Muscle layer of colon (tissue), 2 donors: ENCODE results near the gene PKDCC.

ENCODE experiments used
- H3K27ac ChIP-seq: one replicate; pipeline ENCODE4 v1.7.0; 2013; ENCODE audit warnings: low read depth, mild to moderate bottlenecking, low read length, moderate library complexity
- H3K27me3 ChIP-seq, 2 donors: one replicate each; pipeline ENCODE4 v1.7.0; 2013; ENCODE audit warnings: low read length in 2 of 2, mild to moderate bottlenecking in 2 of 2; ENCODE audit not compliant: insufficient read depth in 2 of 2, control insufficient read depth in 1 of 2
- H3K36me3 ChIP-seq: one replicate; pipeline ENCODE4 v1.7.0; 2013; ENCODE audit warnings: mild to moderate bottlenecking, low read length; ENCODE audit not compliant: insufficient read depth
- H3K4me1 ChIP-seq: one replicate; pipeline ENCODE4 v1.7.0; 2013; ENCODE audit warnings: mild to moderate bottlenecking, low read length; ENCODE audit not compliant: insufficient read depth
- H3K4me3 ChIP-seq, 2 donors: one replicate each; pipeline ENCODE4 v1.7.0; 2013; ENCODE audit warnings: low read length in 2 of 2, low read depth in 1 of 2, mild to moderate bottlenecking in 1 of 2, moderate library complexity in 1 of 2
- H3K9ac ChIP-seq: one replicate; pipeline ENCODE4 v1.7.0; 2013; ENCODE audit warnings: low read length
- H3K9me3 ChIP-seq: one replicate; pipeline ENCODE4 v1.7.0; 2013; ENCODE audit warnings: mild to moderate bottlenecking, low read length
- donor health status: abdominal sarcoma.
- donor health status: Adenocarcinoma of cecum.

PKDCC gene

DNA sequence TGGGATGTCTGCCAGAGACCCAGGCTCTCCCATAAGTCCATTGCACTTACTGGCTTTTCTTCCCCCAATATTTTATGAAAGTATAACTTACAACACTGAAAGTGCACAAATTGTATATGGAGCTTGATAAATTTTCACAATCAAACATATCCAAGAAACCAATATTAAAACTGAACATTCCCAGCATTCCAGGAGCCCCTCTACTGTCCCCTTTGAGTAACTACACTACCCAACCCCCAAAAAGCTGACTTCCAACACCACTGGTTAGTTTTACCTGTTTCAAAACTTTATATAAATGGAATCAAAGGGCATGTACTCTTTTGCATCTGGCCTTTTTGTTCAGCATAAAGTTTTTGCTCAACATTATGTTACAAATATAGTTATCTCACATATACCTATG lies 35.2 kb upstream of the PKDCC start:
- H3K27ac ChIP-seq = no peak overlapping the region
- no peaks in the 10 kb centered on the region for H3K9me3 ChIP-seq
- no peak overlapping the region for H3K4me3 ChIP-seq
- no peaks in the 10 kb centered on the region for H3K36me3 ChIP-seq
- no peaks in the 10 kb centered on the region for H3K4me1 ChIP-seq
- no peaks in the 10 kb centered on the region for H3K27me3 ChIP-seq
- no peak overlapping the region for H3K9ac ChIP-seq

DNA sequence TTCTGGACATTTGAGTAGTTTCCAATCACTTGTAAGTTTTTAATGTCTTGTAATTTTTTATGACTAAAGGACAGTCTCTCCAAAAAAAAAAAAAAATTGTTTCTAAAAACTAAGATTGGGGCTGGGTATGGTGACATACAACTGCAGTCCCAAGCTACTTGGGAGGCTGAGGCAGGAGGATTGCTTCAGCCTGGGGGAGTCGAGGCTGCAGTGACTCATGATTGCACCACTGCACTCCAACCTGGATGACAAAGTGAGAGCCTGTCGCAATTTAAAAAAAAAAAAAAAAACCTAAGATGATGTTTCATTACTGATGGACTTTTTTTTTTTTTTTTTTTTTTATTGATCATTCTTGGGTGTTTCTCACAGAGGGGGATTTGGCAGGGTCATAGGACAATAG lies 34.4 kb upstream of the PKDCC start:
- Histone ChIP-seq H3K4me3 (no peak overlapping the region), H3K27me3 (no peaks in the 10 kb centered on the region), H3K9ac (no peak overlapping the region), H3K9me3 (no peaks in the 10 kb centered on the region), H3K27ac (no peak overlapping the region), H3K4me1 (no peaks in the 10 kb centered on the region), H3K36me3 (no peaks in the 10 kb centered on the region)

DNA sequence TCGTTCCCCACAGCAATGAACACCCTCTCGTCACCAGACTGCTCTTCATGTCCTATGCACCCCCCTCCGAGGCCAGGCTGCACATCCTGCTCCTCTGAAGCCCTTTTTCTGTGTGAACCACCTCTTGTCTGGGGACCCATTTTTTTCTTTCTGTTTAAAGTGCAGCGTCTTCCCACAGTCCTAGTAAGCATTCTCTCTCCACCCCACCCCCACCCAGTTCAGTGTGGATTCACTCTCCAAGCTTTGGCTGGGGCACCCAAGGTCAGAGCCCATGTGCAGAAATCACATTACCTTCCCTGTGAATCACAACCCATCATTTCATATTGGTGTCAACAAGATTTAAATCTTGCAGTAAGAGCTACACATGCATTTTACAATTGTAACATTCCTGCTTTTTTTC lies 26.4 kb upstream of the PKDCC start:
- no peak overlapping the region for H3K9ac ChIP-seq
- H3K36me3 ChIP-seq = no peaks in the 10 kb centered on the region
- H3K4me1 ChIP-seq = peaks cover 14% of the 10 kb centered on the region
- H3K9me3 ChIP-seq = no peaks in the 10 kb centered on the region
- H3K27ac ChIP-seq = no peak overlapping the region
- H3K27me3 ChIP-seq = no peaks in the 10 kb centered on the region
- no peak overlapping the region for H3K4me3 ChIP-seq

DNA sequence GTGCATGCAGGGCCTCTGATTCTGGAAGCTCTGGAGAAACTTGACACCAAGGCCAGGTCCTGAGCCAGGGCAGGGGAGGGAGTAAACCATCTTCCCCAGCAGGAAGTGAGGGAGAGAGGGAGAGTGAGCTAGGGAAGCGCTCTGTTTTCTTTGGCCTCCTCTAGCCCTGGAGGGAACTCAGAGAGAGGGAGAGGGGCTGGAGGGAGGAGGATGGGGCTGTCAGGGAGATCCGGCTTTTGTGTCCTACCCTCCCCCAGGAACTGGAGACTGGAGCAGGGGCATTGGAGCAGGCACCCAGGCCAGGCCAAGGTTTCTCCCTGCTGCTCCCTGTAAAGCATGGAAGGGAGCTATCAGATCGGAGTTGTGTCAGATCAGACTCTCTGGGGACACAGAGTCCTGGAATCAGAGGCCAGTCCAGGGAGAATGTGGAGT lies 22.7 kb upstream of the PKDCC start:
- no peak overlapping the region for H3K9ac ChIP-seq
- no peaks in the 10 kb centered on the region for H3K27me3 ChIP-seq
- H3K27ac ChIP-seq = no peak overlapping the region
- peaks cover 14% of the 10 kb centered on the region for H3K4me1 ChIP-seq
- H3K9me3 ChIP-seq = no peaks in the 10 kb centered on the region
- H3K36me3 ChIP-seq = no peaks in the 10 kb centered on the region
- no peak overlapping the region for H3K4me3 ChIP-seq

DNA sequence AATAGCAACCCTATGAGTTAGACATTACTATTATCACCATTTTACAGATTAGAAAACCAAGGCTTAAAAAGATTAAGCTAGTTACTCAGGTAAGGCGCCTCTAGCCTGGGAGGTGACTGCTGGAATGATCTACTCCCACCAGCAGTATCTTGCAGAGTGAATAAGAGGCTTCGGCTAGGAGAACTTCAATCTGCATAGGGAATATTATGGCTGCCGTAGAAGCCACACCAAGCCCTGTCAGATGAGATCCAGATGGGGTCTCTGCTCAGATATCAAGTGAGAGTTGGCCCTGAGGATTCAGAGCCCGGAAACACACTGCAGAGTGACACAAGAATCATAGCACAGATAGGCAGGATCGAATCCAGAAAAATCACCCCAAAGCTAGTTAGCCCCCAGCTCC lies 21.5 kb upstream of the PKDCC start:
- no peak overlapping the region for H3K4me3 ChIP-seq
- no peak overlapping the region for H3K27ac ChIP-seq
- H3K4me1 ChIP-seq = peaks cover 10% of the 10 kb centered on the region
- H3K9me3 ChIP-seq = no peaks in the 10 kb centered on the region
- H3K9ac ChIP-seq = no peak overlapping the region
- no peaks in the 10 kb centered on the region for H3K27me3 ChIP-seq
- no peaks in the 10 kb centered on the region for H3K36me3 ChIP-seq

DNA sequence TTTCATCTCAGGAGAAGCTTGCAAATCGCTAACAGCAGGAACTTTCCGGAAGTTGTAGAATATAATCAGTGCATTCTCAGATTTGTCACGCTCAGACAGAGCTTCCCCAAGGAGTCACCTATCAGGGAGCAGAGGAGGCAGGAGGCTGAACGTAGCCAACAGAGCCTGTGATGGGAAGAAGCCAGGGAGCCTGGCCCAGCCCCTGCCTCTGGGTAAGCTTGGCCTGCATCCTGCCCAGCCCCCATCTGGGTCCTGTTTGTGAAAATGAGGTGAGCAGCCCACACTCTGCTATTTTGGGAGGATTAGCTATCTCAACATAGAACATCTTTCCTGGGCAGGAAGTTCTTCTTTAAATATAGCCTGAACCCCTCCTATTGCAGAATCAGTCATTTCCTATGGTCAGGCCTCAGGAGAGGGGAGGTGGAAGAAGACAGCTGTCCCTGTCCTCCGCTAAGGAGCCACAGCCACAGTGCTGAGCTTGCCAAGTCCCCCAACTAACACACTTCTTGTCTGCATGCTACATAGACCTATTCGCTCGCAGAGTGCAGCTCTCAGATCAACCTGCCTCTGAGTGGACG lies 19.2 kb upstream of the PKDCC start:
- Histone ChIP-seq H3K9ac (no peak overlapping the region), H3K36me3 (no peaks in the 10 kb centered on the region), H3K27me3 (no peaks in the 10 kb centered on the region), H3K4me1 (peaks cover 5% of the 10 kb centered on the region), H3K9me3 (no peaks in the 10 kb centered on the region), H3K27ac (no peak overlapping the region), H3K4me3 (no peak overlapping the region)

DNA sequence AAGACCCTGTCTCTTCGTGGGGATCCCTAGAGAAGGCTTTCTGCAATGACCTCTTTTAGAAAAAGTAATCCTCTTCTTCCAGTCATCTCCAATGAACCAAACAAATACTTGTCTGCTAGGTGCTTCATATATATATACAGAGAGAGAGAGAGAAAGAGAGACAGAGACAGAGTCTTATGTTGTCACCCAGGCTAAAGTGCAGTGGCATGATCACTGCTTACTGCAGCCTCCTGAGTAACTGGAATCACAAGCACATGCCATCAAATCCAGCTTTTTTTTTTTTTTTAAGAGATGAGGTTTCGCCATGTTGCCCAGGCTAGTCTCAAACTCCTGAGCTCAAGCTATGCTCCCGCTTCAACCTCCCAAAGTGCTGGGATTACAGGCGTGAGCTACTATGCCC lies 18.6 kb upstream of the PKDCC start:
- H3K27ac ChIP-seq = no peak overlapping the region
- peaks cover 5% of the 10 kb centered on the region for H3K4me1 ChIP-seq

DNA sequence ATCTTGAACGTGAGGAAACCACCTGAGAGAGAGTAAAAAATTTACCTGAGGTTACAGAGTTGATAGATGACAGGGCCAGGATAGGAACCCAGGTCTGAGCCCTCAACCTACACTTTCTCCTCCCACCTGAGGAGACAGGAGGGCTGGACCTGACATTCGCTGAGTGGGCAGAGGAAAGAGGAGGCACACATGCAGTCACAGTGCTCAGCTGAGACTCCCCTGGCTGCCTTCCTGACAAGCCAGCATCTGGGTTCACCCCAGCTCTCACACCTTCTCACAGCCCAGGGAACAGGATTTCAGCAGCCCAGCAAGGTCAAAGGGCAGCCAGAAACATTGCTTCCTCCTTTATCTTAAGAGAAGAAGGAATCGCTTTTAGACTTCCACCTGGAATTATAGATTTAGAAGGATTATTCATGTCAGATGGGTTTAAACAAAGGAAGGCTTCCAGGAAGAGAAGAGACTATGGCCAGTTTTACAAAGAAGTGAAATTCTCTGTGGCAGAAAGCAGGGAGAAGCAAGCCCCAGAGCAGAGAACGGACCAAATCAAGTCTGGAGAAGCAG lies 18.1 kb upstream of the PKDCC start:
- Histone ChIP-seq H3K9ac (no peak overlapping the region), H3K9me3 (no peaks in the 10 kb centered on the region), H3K27me3 (no peaks in the 10 kb centered on the region), H3K4me1 (peaks cover 4% of the 10 kb centered on the region), H3K27ac (no peak overlapping the region), H3K36me3 (no peaks in the 10 kb centered on the region), H3K4me3 (no peak overlapping the region)

More for the DNA sequence above, 18.6 kb upstream of the PKDCC start:
- Histone ChIP-seq H3K27me3 (no peaks in the 10 kb centered on the region), H3K36me3 (no peaks in the 10 kb centered on the region), H3K9me3 (no peaks in the 10 kb centered on the region), H3K4me3 (no peak overlapping the region), H3K9ac (no peak overlapping the region)

DNA sequence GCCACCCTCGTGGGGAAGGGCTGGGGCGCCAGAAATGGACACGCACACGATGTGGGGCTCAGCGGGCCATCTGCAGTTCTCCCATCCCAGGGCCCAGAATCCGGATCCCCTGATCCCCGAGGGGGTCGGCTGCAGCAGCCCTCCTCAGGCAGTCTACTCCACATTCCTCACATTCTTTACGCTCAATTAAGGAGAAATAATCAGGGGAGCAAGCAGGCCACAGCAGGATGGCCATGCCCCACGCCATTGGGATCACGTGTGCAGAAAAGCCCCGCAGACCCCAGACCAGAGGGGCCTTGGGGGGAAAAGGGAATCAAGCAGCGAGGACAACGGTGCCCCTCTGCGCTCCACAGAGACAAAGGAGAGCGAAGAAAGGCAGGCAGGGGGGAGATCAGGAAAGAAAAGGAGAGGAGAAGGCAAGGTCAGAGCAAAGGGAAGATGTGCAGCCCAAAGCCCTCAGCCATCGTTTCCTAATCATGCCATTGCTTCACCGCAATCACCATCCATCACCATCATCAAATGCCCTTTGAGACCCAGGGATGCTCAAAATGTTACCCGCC lies 17.5 kb upstream of the PKDCC start:
- no peaks in the 10 kb centered on the region for H3K4me1 ChIP-seq

DNA sequence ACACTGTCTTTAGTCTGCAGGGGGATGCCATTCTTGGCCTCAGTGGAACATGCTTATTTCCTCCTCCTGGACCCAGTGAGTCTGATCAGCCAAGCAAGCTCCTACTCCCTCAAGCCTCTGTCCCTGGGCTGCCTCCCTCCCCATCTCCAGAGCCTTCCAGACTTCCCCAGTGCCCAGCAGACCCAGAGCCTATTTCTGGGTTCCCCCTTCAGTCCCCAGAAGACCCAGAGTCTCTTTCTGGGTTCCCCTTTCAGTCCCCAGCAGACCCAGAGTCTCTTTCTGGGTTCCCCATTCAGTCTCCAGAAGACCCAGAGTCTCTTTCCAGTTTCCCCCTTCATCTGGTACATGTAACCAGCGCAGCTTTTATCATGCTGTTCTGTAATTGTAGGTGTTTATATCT lies 17.0 kb upstream of the PKDCC start:
- Histone ChIP-seq H3K27me3 (no peaks in the 10 kb centered on the region), H3K4me1 (no peaks in the 10 kb centered on the region), H3K36me3 (no peaks in the 10 kb centered on the region), H3K9ac (no peak overlapping the region), H3K4me3 (no peak overlapping the region), H3K27ac (no peak overlapping the region), H3K9me3 (no peaks in the 10 kb centered on the region)

More for the DNA sequence above, 17.5 kb upstream of the PKDCC start:
- no peak overlapping the region for H3K9ac ChIP-seq
- H3K27me3 ChIP-seq = no peaks in the 10 kb centered on the region
- no peaks in the 10 kb centered on the region for H3K9me3 ChIP-seq
- H3K27ac ChIP-seq = no peak overlapping the region
- H3K4me3 ChIP-seq = no peak overlapping the region
- H3K36me3 ChIP-seq = no peaks in the 10 kb centered on the region

DNA sequence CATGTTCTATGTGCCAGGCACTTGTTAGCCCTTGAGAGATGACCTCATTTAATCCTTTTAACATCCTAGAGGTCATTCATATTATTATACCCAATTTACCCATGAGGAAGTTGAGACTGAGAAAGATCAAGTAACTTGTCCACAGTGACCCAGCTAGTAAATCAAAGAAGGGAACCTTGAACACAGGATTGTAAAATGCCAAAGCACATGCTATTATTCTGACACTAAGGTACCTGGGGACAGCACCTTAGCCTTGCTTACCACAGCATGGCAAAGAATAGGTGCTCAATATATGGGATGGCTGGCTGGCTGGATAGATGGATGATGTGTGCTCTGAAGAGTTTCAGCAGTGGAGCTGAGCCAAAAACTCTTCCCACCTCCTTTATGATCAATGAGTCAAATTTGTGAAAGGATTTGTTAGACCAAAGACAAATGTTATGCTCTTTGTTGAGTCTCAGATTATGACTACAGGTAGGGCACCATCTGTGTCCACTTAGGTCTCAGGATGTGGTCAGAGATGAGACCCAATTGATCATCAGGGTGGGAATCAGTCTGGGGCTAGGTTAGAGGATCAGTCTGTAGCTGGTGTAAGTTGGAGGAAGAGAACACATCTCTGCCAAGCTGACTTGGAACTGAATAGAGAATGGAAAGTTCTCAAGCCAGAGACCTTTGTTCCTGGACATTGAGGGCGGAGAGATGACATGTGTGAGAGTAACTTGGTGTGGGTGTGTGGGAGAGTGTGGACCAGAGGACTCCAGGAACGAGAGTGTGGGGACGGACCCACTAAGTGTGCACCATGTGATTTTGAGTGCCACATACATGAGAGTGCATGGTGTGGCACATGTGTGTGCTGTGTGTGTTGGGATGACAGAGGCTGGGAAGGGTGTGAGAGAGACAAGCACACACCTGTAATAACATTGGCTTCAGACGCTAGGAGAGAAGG lies 16.3 kb upstream of the PKDCC start:
- H3K27ac ChIP-seq = no peak overlapping the region

More for the DNA sequence above, 16.3 kb upstream of the PKDCC start:
- Histone ChIP-seq H3K9me3 (no peaks in the 10 kb centered on the region), H3K27me3 (no peaks in the 10 kb centered on the region), H3K9ac (no peak overlapping the region), H3K4me3 (no peak overlapping the region), H3K36me3 (no peaks in the 10 kb centered on the region), H3K4me1 (no peaks in the 10 kb centered on the region)
